ENCODE results near the gene FURIN.
A peak's percentile ranks its signal among the peaks of the same experiment; 100 is the strongest.

Gene FURIN

DNA sequence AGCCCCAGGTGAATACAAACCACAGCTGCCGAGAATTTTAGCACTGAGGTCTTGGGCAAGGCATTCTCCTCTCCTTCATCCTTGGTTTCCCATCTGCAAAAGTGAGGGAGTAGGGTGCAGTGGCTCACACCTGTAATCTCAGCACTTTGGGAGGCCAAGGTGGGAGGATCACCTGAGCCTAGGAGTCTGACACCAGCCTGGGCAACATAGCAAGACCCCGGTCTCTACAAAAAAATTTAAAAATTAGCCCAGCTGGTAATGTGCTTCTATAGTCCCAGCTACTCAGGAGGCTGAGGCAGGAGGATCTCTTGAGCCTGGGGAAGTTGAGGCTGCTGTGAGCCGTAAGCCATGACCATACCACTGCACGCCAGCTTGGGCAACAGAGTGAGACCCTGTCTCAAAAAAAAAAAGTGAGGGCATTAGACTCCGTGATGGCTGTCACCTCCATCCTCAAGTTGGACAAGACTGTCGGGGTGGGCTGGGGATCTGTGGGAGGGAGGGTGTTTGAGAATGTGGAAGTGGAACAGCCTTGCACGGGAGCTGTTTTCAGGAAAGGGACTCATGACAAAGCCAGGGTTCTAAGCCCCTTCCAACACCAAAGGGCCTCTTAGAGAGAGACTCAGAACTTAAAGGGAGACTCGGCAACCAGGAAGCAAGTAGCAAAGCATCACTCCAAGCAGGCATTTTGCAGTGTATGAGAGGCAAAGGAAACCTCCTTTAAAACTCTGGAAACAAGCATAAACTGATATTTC, 46.0 kb upstream of the FURIN start:
- POLR2A ChIA-PET, result no interaction called here
- H3K4me1 ChIP-seq (ENCODE audit: control insufficient read depth, insufficient read depth, low read length), result no peaks in the 10 kb centered on the region
- peak; percentile 66 for TF ChIP-seq ZNF121 (tag by site-specific recombination; IDR thresholded peaks at IDR 0.05)
- no peak for TF ChIP-seq ZNF132 (tag by site-specific recombination; IDR thresholded peaks at IDR 0.05; ENCODE audit: borderline replicate concordance)
- no peak for TF ChIP-seq ZNF169 (tag by site-specific recombination; IDR thresholded peaks at IDR 0.05)
- no peak for TF ChIP-seq YY1 (tag by site-specific recombination; IDR thresholded peaks at IDR 0.05)
- TF ChIP-seq, protein P1, sequence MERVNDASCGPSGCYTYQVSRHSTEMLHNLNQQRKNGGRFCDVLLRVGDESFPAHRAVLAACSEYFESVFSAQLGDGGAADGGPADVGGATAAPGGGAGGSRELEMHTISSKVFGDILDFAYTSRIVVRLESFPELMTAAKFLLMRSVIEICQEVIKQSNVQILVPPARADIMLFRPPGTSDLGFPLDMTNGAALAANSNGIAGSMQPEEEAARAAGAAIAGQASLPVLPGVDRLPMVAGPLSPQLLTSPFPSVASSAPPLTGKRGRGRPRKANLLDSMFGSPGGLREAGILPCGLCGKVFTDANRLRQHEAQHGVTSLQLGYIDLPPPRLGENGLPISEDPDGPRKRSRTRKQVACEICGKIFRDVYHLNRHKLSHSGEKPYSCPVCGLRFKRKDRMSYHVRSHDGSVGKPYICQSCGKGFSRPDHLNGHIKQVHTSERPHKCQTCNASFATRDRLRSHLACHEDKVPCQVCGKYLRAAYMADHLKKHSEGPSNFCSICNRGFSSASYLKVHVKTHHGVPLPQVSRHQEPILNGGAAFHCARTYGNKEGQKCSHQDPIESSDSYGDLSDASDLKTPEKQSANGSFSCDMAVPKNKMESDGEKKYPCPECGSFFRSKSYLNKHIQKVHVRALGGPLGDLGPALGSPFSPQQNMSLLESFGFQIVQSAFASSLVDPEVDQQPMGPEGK (tag by site-specific recombination; IDR thresholded peaks at IDR 0.05), result no peak
- no peak overlapping the region for H3K4me3 ChIP-seq (ENCODE audit: low read depth, low read length)
- no peaks in the 10 kb centered on the region for H3K9me3 ChIP-seq (ENCODE audit: control insufficient read depth, insufficient read depth, low read depth, low read length)
- H3K27ac ChIP-seq (ENCODE audit: extremely low read depth, low read depth, low read length), result no peak overlapping the region
- H3K36me3 ChIP-seq (ENCODE audit: control insufficient read depth in 2 of 2, insufficient read depth in 1 of 2, low read length in 2 of 2), result no peaks in the 10 kb centered on the region
- CTCF ChIA-PET, result no interaction called here

DNA sequence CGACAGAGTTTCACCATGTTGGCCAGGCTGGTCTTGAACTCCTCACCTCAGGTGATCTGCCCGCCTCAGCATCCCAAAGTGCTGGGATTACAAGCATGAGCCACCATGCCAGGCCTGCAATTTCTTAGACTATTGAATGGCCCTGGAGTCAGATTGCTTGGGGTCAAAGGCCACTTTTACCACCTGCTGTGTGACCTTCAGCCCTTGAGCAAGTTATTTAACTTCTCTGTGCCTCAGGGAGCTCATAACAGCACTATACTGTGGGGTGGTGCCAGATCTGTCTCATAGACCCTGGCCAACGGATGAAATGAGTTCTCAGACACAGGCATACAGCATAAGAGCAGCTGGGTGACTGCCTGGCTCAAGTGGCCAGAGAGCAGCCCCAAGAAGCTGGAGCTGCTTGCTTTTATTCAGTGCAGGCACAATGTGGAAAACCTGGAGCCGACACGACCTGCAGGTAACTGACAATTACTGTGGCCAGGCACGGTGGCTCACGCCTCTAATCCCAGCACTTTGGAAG, 44.9 kb upstream of the FURIN start:
- Histone ChIP-seq H3K9me3 (ENCODE audit: control insufficient read depth, insufficient read depth, low read depth, low read length) (no peaks in the 10 kb centered on the region), H3K36me3 (ENCODE audit: control insufficient read depth in 2 of 2, insufficient read depth in 1 of 2, low read length in 2 of 2) (no peaks in the 10 kb centered on the region), H3K27ac (ENCODE audit: extremely low read depth, low read depth, low read length) (no peak overlapping the region), H3K4me3 (ENCODE audit: low read depth, low read length) (no peak overlapping the region), H3K4me1 (ENCODE audit: control insufficient read depth, insufficient read depth, low read length) (no peaks in the 10 kb centered on the region)
- ChIA-PET CTCF (interaction anchor here (0.8 to 1.2 kb wide), 2 partner anchors 62 to 504 kb away, joined by 3 read pairs; no protein-coding TSS in a partner anchor), POLR2A (no interaction called here)
- TF ChIP-seq ZNF140 (tag by site-specific recombination; IDR thresholded peaks at IDR 0.05) (no peak), OVOL3 (tag by site-specific recombination; IDR thresholded peaks at IDR 0.05) (no peak), ZNF10 (tag by site-specific recombination; IDR thresholded peaks at IDR 0.05) (no peak), ZNF394 (tag by site-specific recombination; IDR thresholded peaks at IDR 0.05; ENCODE audit: borderline replicate concordance) (no peak), SETDB1 (IDR thresholded peaks at IDR 0.05; ENCODE audit: insufficient read length, low read length) (no peak), ZBTB20 (tag by site-specific recombination; IDR thresholded peaks at IDR 0.05) (no peak), ZNF701 (tag by site-specific recombination; IDR thresholded peaks at IDR 0.05) (no peak), ZBTB8A (tag by site-specific recombination; IDR thresholded peaks at IDR 0.05) (no peak), ZBTB7A (tag by site-specific recombination; IDR thresholded peaks at IDR 0.05; ENCODE audit: low read depth) (no peak)
- TF ChIP-seq, protein P2, sequence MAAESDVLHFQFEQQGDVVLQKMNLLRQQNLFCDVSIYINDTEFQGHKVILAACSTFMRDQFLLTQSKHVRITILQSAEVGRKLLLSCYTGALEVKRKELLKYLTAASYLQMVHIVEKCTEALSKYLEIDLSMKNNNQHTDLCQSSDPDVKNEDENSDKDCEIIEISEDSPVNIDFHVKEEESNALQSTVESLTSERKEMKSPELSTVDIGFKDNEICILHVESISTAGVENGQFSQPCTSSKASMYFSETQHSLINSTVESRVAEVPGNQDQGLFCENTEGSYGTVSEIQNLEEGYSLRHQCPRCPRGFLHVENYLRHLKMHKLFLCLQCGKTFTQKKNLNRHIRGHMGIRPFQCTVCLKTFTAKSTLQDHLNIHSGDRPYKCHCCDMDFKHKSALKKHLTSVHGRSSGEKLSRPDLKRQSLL (tag by site-specific recombination; IDR thresholded peaks at IDR 0.05), result no peak
- TF ChIP-seq, protein P3, sequence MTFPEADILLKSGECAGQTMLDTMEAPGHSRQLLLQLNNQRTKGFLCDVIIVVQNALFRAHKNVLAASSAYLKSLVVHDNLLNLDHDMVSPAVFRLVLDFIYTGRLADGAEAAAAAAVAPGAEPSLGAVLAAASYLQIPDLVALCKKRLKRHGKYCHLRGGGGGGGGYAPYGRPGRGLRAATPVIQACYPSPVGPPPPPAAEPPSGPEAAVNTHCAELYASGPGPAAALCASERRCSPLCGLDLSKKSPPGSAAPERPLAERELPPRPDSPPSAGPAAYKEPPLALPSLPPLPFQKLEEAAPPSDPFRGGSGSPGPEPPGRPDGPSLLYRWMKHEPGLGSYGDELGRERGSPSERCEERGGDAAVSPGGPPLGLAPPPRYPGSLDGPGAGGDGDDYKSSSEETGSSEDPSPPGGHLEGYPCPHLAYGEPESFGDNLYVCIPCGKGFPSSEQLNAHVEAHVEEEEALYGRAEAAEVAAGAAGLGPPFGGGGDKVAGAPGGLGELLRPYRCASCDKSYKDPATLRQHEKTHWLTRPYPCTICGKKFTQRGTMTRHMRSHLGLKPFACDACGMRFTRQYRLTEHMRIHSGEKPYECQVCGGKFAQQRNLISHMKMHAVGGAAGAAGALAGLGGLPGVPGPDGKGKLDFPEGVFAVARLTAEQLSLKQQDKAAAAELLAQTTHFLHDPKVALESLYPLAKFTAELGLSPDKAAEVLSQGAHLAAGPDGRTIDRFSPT (tag by site-specific recombination; IDR thresholded peaks at IDR 0.05), result no peak

All from HEK293 (cell line).